HCT116 (cell line): ENCODE results near the gene TSPAN31. TPM values are rescaled to one million over a fixed set of nuclear protein-coding genes. Genes with fewer than 3 reads are reported as not detected.
"Not testable (repeated sequence)": the region's sequence is repeated elsewhere in the genome, so short reads cannot be mapped to it uniquely, and the experiment has no call there.

ENCODE experiments used
- ATAC-seq: fragments of 200-7000 bp; cut with Tn5 transposase; 2 replicates; pipeline ENCODE4 v1.9.1; 2020; ENCODE audit warnings: mild to moderate bottlenecking, moderate library complexity
- BruUV-seq: library from RNA; stranded (reverse); fragments of 400-500 nt; replicated peaks from 2 replicates; lab custom pipeline; 2021; lab: Mats Ljungman, UMichigan
- CTCF ChIA-PET: fragments of 300-600 bp; sonication (Branson Sonifier 250); formaldehyde crosslinking; loops from one replicate; lab custom pipeline; 2021; ENCODE audit warnings: antibody characterized with exemption; lab: Charles Lee
- POLR2A ChIA-PET: fragments of 300-600, 350-600 bp; sonication (Branson Sonifier 250); formaldehyde crosslinking; loops from one replicate; lab custom pipeline; 2021; ENCODE audit warnings: antibody characterized with exemption; lab: Charles Lee
- RAD21 ChIA-PET, 2 experiments: fragments of 300-600 bp; sonication (Branson Sonifier 250); formaldehyde crosslinking; loops; one replicate each; lab custom pipeline; 2023; ENCODE audit warnings: low total read pairs in 2 of 2; ENCODE audit not compliant: uncharacterized antibody in 2 of 2, unreplicated experiment in 2 of 2, low non-redundant PET in 1 of 2; lab: Charles Lee
- DNase-seq: peaks from one replicate; pipeline ENCODE4 v3.0.0-alpha.2; 2010; ENCODE audit warnings: low read depth, low spot score
- H2AFZ ChIP-seq: fragments of 200-600 bp; shearing (Covaris generic), sonication (generic); 2 replicates; pipeline ENCODE4 v1.6.1; 2017; ENCODE audit warnings: low read depth, mixed run types, mixed read lengths, antibody characterized with exemption, low read length; ENCODE audit not compliant: poor library complexity, severe bottlenecking
- H3K27ac ChIP-seq: 2 replicates; pipeline ENCODE4 v1.5.1; 2012; ENCODE audit warnings: low read depth, low read length
- H3K27me3 ChIP-seq: fragments of 200-600 bp; sonication (generic); 2 replicates; pipeline ENCODE4 v1.6.1; 2016; ENCODE audit warnings: mixed run types, low read length, mixed read lengths; ENCODE audit not compliant: insufficient read depth
- H3K36me3 ChIP-seq, 2 experiments: fragments of 200-500 bp in 1 of 2; fragments of 200-600 bp in 1 of 2; sonication (Bioruptor generic) in 1 of 2; sonication (generic) in 1 of 2; 2 replicates each; pipeline versions ENCODE4 v1.5.1 to v1.6.1; 2014 to 2016; ENCODE audit warnings: low read length in 2 of 2, inconsistent platforms in 1 of 2, mixed read lengths in 1 of 2, mixed run types in 1 of 2; ENCODE audit not compliant: insufficient read depth in 2 of 2, control insufficient read depth in 1 of 2
- H3K4me1 ChIP-seq, 2 experiments: fragments of 200-600 bp in 1 of 2; sonication (generic) in 1 of 2; 2 replicates each; pipeline versions ENCODE4 v1.5.1 to v1.6.1; 2012 to 2017; ENCODE audit warnings: low read length in 2 of 2, inconsistent platforms in 1 of 2, mild to moderate bottlenecking in 1 of 2, mixed read lengths in 1 of 2, mixed run types in 1 of 2, moderate library complexity in 1 of 2; ENCODE audit not compliant: insufficient read depth in 2 of 2, control insufficient read depth in 1 of 2
- H3K4me2 ChIP-seq: fragments of 200-600 bp; sonication (generic); 2 replicates; pipeline ENCODE4 v1.6.1; 2017; ENCODE audit warnings: mixed run types, low read length, mixed read lengths
- H3K4me3 ChIP-seq, 2 experiments: fragments of 200-600 bp in 1 of 2; sonication (generic) in 1 of 2; replicated peaks in 1 of 2; 2 replicates each; pipeline ENCODE4 v1.5.1; 2011 to 2016; ENCODE audit warnings: low read length in 2 of 2, control low read depth in 1 of 2, low read depth in 1 of 2, mild to moderate bottlenecking in 1 of 2, mixed read lengths in 1 of 2, mixed run types in 1 of 2
- H3K79me2 ChIP-seq: fragments of 200-600 bp; sonication (generic); 2 replicates; pipeline ENCODE4 v1.6.1; 2017; ENCODE audit warnings: mild to moderate bottlenecking, mixed run types, low read length, moderate library complexity, mixed read lengths; ENCODE audit not compliant: insufficient read depth
- H3K9ac ChIP-seq: fragments of 200-600 bp; sonication (generic); 2 replicates; pipeline ENCODE4 v1.6.1; 2016; ENCODE audit warnings: low read length, mixed read lengths
- H3K9me2 ChIP-seq: fragments of 200-600 bp; sonication (generic), shearing (Covaris generic); 2 replicates; pipeline ENCODE4 v1.6.1; 2017; ENCODE audit warnings: mixed run types, mild to moderate bottlenecking, moderate library complexity; ENCODE audit not compliant: insufficient read depth
- H3K9me3 ChIP-seq, 2 experiments: fragments of 200-500 bp in 1 of 2; fragments of 200-600 bp in 1 of 2; sonication (Bioruptor generic) in 1 of 2; sonication (generic) in 1 of 2; 2 replicates each; pipeline ENCODE4 v1.6.1; 2014 to 2017; ENCODE audit warnings: low read length in 2 of 2, mixed read lengths in 2 of 2, inconsistent platforms in 1 of 2, low read depth in 1 of 2, mild to moderate bottlenecking in 1 of 2, mixed run types in 1 of 2, moderate library complexity in 1 of 2; ENCODE audit not compliant: control insufficient read depth in 1 of 2, insufficient read depth in 1 of 2
- H4K20me1 ChIP-seq: fragments of 200-600 bp; sonication (generic), shearing (Covaris generic); 2 replicates; pipeline ENCODE4 v1.6.1; 2017; ENCODE audit warnings: mixed run types, mild to moderate bottlenecking, moderate library complexity; ENCODE audit not compliant: insufficient read depth
- CBX3 ChIP-seq: IDR thresholded peaks from 2 replicates; pipeline ENCODE4 v1.6.1; 2012; ENCODE audit warnings: low read depth
- EGR1 ChIP-seq: IDR thresholded peaks from 2 replicates; pipeline ENCODE4 v1.6.1; 2012; ENCODE audit warnings: low read depth
- ELF1 ChIP-seq: IDR thresholded peaks from 2 replicates; pipeline ENCODE4 v1.6.1; 2012; ENCODE audit warnings: low read depth, borderline replicate concordance
- EZH2phosphoT487 ChIP-seq: fragments of 200-600 bp; IDR thresholded peaks from 2 replicates; pipeline ENCODE4 v1.6.1; 2018; ENCODE audit warnings: antibody characterized with exemption, borderline replicate concordance
- FOSL1 ChIP-seq: IDR thresholded peaks from 2 replicates; pipeline ENCODE4 v1.6.1; 2012; ENCODE audit warnings: low read depth
- MAX ChIP-seq: IDR thresholded peaks from 2 replicates; pipeline ENCODE4 v1.6.1; 2012
- POLR2A ChIP-seq: IDR thresholded peaks from 2 replicates; pipeline ENCODE4 v1.7.0; 2011; ENCODE audit warnings: borderline replicate concordance; ENCODE audit not compliant: insufficient read depth, insufficient read length; ENCODE audit errors: extremely low read depth
- POLR2AphosphoS5 ChIP-seq: IDR thresholded peaks from 2 replicates; pipeline ENCODE4 v1.6.1; 2011; ENCODE audit warnings: mild to moderate bottlenecking, low read depth, low read length, moderate library complexity
- RAD21 ChIP-seq: IDR thresholded peaks from 2 replicates; pipeline ENCODE4 v1.6.1; 2012; ENCODE audit warnings: low read depth, mild to moderate bottlenecking
- SIN3A ChIP-seq: IDR thresholded peaks from 2 replicates; pipeline ENCODE4 v1.6.1; 2012; ENCODE audit warnings: low read depth
- SP1 ChIP-seq: IDR thresholded peaks from 2 replicates; pipeline ENCODE4 v1.6.1; 2012; ENCODE audit warnings: low read depth
- SRF ChIP-seq: IDR thresholded peaks from 2 replicates; pipeline ENCODE4 v1.6.1; 2012; ENCODE audit warnings: low read depth
- TCF7L2 ChIP-seq: IDR thresholded peaks from 2 replicates; pipeline ENCODE4 v1.7.0; 2011; ENCODE audit warnings: borderline replicate concordance, inconsistent platforms; ENCODE audit not compliant: insufficient read depth, insufficient read length; ENCODE audit errors: extremely low read depth
- YY1 ChIP-seq: IDR thresholded peaks from 2 replicates; pipeline ENCODE4 v1.6.1; 2011; ENCODE audit warnings: low read length, low read depth, moderate library complexity, mild to moderate bottlenecking; ENCODE audit not compliant: insufficient replicate concordance; ENCODE audit errors: extremely low read depth
- ZFX ChIP-seq: fragments of 450-650 bp; IDR thresholded peaks from 2 replicates; pipeline ENCODE4 v1.6.1; 2017
- intact Hi-C: fragments of 100-400 bp; cut with micrococcal nuclease; formaldehyde crosslinking; loops from 2 replicates; pipeline ENCODE4 v1.10.0; 2022
- total RNA-seq: library from RNA; stranded (reverse); gene quantifications from one replicate; pipeline ENCODE4 v1.2.1, GENCODE V29; 2021; ENCODE audit not compliant: unreplicated experiment
- TF ChIP-seq, protein P1 (sequence below): IDR thresholded peaks from 2 replicates; pipeline ENCODE4 v1.6.1; 2011; ENCODE audit warnings: mild to moderate bottlenecking, low read length, moderate library complexity; ENCODE audit not compliant: insufficient replicate concordance; ENCODE audit errors: extremely low read depth
- TF ChIP-seq, protein P2 (sequence below): IDR thresholded peaks from 2 replicates; pipeline ENCODE4 v1.6.1; 2012; ENCODE audit warnings: low read depth

The TSPAN31 gene
- total RNA-seq, 1 experiment from 2014 or later, result 14.9 TPM

GRCh38 chr12:57713209-57713608, 31.6 kb upstream of the TSPAN31 start:
- Histone ChIP-seq H3K36me3 (peaks cover 3 to 9% of the 10 kb centered on the region in 2 experiments; a peak in 3 of 4 replicates), H3K27ac (no peak overlapping the region), H3K4me3 (no peak overlapping the region), H3K4me2 (no peak overlapping the region), H3K4me1 (no peaks in the 10 kb centered on the region), H3K9me2 (no peaks in the 10 kb centered on the region), H2AFZ (no peak overlapping the region), H3K9me3 (no peaks in the 10 kb centered on the region), H3K9ac (no peak overlapping the region), H4K20me1 (no peaks in the 10 kb centered on the region; the same call in 1 of the 2 replicates), H3K27me3 (no peaks in the 10 kb centered on the region), H3K79me2 (no peaks in the 10 kb centered on the region)
- ChIA-PET POLR2A (no interaction called here), RAD21 (no interaction called here), CTCF (no interaction called here)
- BruUV-seq, result no TSS peak
- TF ChIP-seq SRF (no peak), FOSL1 (no peak), YY1 (no peak), ZFX (no peak), POLR2A (no peak), CBX3 (no peak), MAX (no peak), POLR2AphosphoS5 (no peak), SP1 (no peak), ELF1 (no peak), EZH2phosphoT487 (no peak), SIN3A (no peak), TCF7L2 (no peak), RAD21 (no peak), EGR1 (no peak)
- TF ChIP-seq, protein P1, sequence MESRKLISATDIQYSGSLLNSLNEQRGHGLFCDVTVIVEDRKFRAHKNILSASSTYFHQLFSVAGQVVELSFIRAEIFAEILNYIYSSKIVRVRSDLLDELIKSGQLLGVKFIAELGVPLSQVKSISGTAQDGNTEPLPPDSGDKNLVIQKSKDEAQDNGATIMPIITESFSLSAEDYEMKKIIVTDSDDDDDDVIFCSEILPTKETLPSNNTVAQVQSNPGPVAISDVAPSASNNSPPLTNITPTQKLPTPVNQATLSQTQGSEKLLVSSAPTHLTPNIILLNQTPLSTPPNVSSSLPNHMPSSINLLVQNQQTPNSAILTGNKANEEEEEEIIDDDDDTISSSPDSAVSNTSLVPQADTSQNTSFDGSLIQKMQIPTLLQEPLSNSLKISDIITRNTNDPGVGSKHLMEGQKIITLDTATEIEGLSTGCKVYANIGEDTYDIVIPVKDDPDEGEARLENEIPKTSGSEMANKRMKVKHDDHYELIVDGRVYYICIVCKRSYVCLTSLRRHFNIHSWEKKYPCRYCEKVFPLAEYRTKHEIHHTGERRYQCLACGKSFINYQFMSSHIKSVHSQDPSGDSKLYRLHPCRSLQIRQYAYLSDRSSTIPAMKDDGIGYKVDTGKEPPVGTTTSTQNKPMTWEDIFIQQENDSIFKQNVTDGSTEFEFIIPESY, result no peak
- TF ChIP-seq, protein P2, sequence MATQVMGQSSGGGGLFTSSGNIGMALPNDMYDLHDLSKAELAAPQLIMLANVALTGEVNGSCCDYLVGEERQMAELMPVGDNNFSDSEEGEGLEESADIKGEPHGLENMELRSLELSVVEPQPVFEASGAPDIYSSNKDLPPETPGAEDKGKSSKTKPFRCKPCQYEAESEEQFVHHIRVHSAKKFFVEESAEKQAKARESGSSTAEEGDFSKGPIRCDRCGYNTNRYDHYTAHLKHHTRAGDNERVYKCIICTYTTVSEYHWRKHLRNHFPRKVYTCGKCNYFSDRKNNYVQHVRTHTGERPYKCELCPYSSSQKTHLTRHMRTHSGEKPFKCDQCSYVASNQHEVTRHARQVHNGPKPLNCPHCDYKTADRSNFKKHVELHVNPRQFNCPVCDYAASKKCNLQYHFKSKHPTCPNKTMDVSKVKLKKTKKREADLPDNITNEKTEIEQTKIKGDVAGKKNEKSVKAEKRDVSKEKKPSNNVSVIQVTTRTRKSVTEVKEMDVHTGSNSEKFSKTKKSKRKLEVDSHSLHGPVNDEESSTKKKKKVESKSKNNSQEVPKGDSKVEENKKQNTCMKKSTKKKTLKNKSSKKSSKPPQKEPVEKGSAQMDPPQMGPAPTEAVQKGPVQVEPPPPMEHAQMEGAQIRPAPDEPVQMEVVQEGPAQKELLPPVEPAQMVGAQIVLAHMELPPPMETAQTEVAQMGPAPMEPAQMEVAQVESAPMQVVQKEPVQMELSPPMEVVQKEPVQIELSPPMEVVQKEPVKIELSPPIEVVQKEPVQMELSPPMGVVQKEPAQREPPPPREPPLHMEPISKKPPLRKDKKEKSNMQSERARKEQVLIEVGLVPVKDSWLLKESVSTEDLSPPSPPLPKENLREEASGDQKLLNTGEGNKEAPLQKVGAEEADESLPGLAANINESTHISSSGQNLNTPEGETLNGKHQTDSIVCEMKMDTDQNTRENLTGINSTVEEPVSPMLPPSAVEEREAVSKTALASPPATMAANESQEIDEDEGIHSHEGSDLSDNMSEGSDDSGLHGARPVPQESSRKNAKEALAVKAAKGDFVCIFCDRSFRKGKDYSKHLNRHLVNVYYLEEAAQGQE, result no peak
- intact Hi-C loops, result no loop called here
- ATAC-seq, result no peak
- no peak for DNase-seq

DNA sequence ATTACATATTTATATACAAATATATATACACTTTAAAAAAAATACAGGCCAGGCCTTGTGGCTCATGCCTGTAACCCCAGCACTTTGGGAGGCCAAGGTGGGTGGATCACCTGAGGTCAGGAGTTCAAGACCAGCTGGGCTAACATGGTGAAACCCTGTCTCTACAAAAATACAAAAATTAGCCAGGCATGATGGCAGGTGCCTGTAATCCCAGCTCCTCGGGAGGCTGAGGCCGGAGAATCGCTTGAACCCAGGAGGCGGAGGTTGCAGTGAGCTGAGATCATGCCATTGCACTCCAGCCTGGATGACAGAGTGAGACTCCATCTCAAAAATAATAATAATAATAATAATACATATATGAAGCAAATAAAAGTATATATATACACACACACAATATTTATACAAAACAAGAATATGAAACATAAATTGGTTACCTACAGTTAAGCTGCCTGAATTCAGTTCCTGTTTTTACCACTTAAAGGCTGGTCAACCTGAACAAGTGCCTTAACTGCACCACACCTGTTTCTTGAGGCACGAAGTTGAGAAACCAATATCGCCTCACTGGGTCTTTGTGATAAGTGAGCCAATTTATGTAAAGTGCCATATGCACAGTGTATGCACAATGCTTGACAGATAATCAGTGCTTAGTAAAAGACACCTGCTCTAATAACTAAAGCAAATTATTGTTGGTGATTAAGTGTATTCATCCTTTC, 29.6 kb upstream of the TSPAN31 start:
- RAD21 ChIA-PET, H3K27ac ChIP-seq, intact Hi-C loops, DNase-seq, H3K27me3 ChIP-seq, H4K20me1 ChIP-seq, H3K79me2 ChIP-seq, BruUV-seq, H3K4me2 ChIP-seq, H3K9me2 ChIP-seq, ATAC-seq, H3K9me3 ChIP-seq, CTCF ChIA-PET, H2AFZ ChIP-seq, POLR2A ChIA-PET, H3K4me3 ChIP-seq, H3K4me1 ChIP-seq, H3K9ac ChIP-seq: not testable (repeated sequence)
- peaks cover 3 to 13% of the 10 kb centered on the region in 2 experiments; a peak in 3 of 4 replicates for H3K36me3 ChIP-seq
